GM12865 (cell line): ENCODE measurements around the gene TFF1.

ENCODE experiments used
- DNase-seq: peaks from one replicate; pipeline ENCODE4 v3.0.0; 2010; ENCODE audit warnings: low read depth
- H3K4me3 ChIP-seq: 2 replicates; pipeline ENCODE4 v1.5.1; 2011; ENCODE audit warnings: mild to moderate bottlenecking, low read depth, low read length, control low read depth
- TF ChIP-seq, protein P1 (sequence below): IDR thresholded peaks from 2 replicates; pipeline ENCODE4 v1.5.1; 2011; ENCODE audit warnings: low read length, control low read depth, low read depth, inconsistent platforms; ENCODE audit not compliant: insufficient read depth; ENCODE audit errors: missing control alignments

TFF1 gene

DNA sequence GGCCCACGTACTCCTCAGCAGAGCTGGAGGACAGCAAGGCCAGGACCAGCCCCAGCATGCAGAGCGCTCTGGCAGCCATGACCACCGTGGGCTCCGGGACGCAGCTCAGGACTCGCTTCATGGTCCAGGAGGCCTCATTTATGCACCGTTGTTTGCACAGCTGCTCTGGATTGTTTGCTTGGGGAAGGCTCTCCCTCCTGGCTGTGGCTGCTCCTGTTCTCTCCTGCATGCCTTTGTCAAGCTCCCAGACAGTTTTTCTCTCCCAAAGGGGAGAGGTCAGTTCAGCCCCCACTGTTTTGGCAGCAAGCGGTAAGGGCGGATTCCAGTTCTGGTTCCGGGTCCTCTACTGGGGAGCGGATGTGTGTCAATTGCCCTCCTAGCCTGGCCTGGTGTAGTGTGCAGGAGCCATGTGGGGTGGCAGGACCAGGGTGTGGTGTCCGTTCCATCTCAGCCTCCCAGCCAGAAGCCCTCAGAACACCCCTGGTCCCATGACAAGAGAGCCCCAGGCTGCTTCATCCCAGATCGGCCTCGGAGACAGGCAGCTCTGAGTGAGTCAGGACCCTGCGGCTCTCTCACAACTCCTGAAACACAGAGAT is 50.9 kb downstream of the TFF1 start, which contains the start of gene TFF3:
Gene TFF3, minus strand, starts transcription at position 114 of the 596 bp plus-strand sequence. Its CDS starts 35 bp downstream, at position 79.
- no peak for DNase-seq
- TF ChIP-seq, protein P1, sequence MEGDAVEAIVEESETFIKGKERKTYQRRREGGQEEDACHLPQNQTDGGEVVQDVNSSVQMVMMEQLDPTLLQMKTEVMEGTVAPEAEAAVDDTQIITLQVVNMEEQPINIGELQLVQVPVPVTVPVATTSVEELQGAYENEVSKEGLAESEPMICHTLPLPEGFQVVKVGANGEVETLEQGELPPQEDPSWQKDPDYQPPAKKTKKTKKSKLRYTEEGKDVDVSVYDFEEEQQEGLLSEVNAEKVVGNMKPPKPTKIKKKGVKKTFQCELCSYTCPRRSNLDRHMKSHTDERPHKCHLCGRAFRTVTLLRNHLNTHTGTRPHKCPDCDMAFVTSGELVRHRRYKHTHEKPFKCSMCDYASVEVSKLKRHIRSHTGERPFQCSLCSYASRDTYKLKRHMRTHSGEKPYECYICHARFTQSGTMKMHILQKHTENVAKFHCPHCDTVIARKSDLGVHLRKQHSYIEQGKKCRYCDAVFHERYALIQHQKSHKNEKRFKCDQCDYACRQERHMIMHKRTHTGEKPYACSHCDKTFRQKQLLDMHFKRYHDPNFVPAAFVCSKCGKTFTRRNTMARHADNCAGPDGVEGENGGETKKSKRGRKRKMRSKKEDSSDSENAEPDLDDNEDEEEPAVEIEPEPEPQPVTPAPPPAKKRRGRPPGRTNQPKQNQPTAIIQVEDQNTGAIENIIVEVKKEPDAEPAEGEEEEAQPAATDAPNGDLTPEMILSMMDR, result no peak
- H3K4me3 ChIP-seq, result no peak within 1 kb of the TSS

DNA sequence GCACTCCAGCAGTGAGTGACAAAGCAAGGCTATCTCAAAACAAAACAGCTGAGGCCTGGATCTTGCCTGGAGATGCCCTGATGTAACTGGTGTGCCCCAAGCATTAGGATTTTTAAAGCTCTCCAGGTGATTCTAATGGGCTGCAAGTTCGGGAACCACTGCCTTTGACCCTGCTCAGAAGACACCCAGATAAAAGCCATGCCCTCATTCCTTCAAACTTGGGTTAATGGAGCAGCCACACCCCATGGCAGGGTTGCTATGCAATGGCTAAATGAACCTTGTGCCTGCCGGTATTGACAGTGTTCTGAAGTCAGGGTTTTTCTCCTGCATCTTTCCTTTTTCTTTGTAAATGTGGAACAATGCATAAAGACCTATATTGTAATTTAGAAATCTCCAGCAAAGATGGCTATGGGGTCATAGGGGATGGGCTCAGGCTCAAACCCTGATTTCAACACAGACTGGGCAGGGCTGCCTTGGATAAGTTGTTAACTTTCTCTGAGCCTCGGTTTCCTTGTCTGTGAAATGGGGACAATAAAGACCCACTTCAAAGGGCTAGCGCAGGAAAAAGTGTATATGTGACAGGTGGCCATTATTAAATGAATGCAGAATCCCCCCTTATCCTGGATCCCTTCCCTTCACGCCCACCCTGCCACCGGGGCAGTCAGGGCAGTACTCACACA is 51.6 kb downstream of the TFF1 start:
- TF ChIP-seq, protein P1, result no peak
- no peak overlapping the region for H3K4me3 ChIP-seq
- no peak for DNase-seq

DNA sequence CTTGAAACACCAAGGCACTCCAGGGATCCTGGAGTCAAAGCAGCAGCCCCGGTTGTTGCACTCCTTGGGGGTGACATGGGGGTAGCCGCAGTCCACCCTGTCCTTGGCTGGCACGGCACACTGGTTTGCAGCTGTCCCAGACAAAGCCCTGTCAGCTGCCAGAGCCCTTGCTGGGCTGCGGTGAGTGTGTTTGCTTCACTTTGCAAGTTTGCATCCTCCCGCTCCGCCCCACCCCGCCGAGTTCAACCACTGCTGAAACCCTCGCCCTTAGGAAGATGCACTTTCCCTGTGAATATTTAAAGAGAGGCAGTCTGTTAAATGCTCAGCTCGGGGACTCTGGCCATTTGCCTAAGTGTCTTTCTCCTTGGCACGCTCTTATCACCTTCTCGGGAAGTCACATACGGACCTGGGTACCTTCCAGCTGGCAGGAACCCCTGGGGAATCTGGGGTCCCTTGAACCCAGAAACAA is 52.8 kb downstream of the TFF1 start:
- TF ChIP-seq, protein P1, result no peak
- DNase-seq, result no peak
- no peak overlapping the region for H3K4me3 ChIP-seq

DNA sequence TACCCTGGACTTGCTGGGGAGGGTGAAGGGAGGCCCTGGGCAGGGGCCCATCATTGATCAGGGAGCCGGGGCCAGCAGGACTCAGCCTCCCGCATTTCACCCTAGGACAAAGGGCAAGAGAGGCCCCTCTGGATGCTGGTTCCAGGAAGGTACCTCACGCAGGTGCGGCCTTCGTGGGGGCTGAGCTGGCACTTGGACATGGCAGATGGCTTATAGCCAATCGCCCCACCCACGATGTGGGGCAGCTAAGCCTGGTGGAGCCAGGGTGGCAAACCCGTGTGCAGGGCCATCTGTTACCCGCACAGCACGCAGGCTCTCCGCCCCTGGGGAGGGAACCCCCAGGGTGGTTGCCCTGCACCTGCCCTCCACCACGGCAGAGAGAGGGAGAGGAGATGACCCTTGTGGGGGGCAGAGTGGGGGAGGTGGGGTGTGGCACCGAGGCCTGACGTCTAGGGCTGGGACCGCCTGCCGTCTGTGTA is 53.7 kb downstream of the TFF1 start:
- TF ChIP-seq, protein P1, result no peak
- H3K4me3 ChIP-seq, result no peak overlapping the region
- no peak for DNase-seq
